Breast epithelium (tissue), 3 donors: ENCODE measurements around the gene ANKRD55.

Experiments
- CTCF ChIP-seq, 3 donors: fragments of 450-650 bp; IDR thresholded peaks; one replicate each; pipeline ENCODE4 v1.5.1; 2016 to 2017; ENCODE audit warnings: antibody characterized with exemption in 3 of 3, mild to moderate bottlenecking in 3 of 3, moderate library complexity in 3 of 3
- POLR2A ChIP-seq: fragments of 450-650 bp; IDR thresholded peaks from one replicate; pipeline ENCODE4 v1.6.1; 2016; ENCODE audit warnings: antibody characterized with exemption, mild to moderate bottlenecking, moderate library complexity

- TF ChIP-seq CTCF (IDR thresholded peaks at IDR 0.05) (no peak), POLR2A (no peak)
These were observed 66.3 kb downstream of the ANKRD55 start for GRCh38 chr5:56166671-56167385.
